K562 (cell line): ENCODE results near the gene HOXC11. TPM values are rescaled to one million over a fixed set of nuclear protein-coding genes. Genes with fewer than 3 reads are reported as not detected.
A peak's percentile ranks its signal among the peaks of the same experiment; 100 is the strongest.

Experiments
- ATAC-seq: fragments of 200-7000 bp; cut with Tn5 transposase; 3 replicates; pipeline ENCODE4 v1.9.1; 2020; ENCODE audit warnings: moderate library complexity
- BruUV-seq: library from RNA; stranded (reverse); fragments of 400-500 nt; replicated peaks from 2 replicates; lab custom pipeline; 2021; lab: Mats Ljungman, UMichigan
- CTCF ChIA-PET: fragments of 300-600 bp; formaldehyde crosslinking; extraction: SDS; loops from one replicate; lab custom pipeline; 2021; ENCODE audit warnings: low intra/inter-chr PET ratio; lab: Yijun Ruan, JAX
- POLR2A ChIA-PET: fragments of 300-600, 350-650 bp; sonication (Branson Sonifier 250); formaldehyde crosslinking; extraction: SDS; loops from one replicate; lab custom pipeline; 2021; ENCODE audit warnings: antibody characterized with exemption, inconsistent platforms; lab: Yijun Ruan, JAX
- DNase-seq, 4 experiments: peaks; one replicate each; pipeline versions ENCODE4 v3.0.0 to v3.0.0-alpha.2; 2011 to 2018; ENCODE audit warnings: low spot score in 3 of 4, mixed read lengths in 3 of 4; ENCODE audit errors: extremely low read depth in 1 of 4
- FAIRE-seq: peaks from 2 replicates; lab custom pipeline; 2011; peaks lifted over from hg19 to GRCh38; lab: Jason Lieb, UNC
- H2AFZ ChIP-seq: 2 replicates; pipeline ENCODE4 v1.6.0; 2011; ENCODE audit warnings: low read depth, low read length, control low read depth, inconsistent platforms
- H3K27ac ChIP-seq: fragments of 200-600 bp; 3 replicates; pipeline ENCODE4 v1.8.0; 2011; ENCODE audit warnings: low read depth, mild to moderate bottlenecking, control low read depth, inconsistent platforms, low read length, moderate library complexity, mixed read lengths; ENCODE audit errors: extremely low read depth
- H3K27me3 ChIP-seq, 2 experiments: fragments of 300-600 bp in 1 of 2; 2 replicates in 1 of 2; 3 replicates in 1 of 2; pipeline versions ENCODE4 v1.6.0 to v1.8.0; 2011; ENCODE audit warnings: inconsistent platforms in 2 of 2, low read length in 2 of 2, mild to moderate bottlenecking in 1 of 2, mixed read lengths in 1 of 2, moderate library complexity in 1 of 2; ENCODE audit not compliant: control insufficient read depth in 2 of 2, insufficient read depth in 2 of 2
- H3K36me3 ChIP-seq: fragments of 300-600 bp; 3 replicates; pipeline ENCODE4 v1.8.0; 2011; ENCODE audit warnings: mild to moderate bottlenecking, low read length, inconsistent platforms; ENCODE audit not compliant: control insufficient read depth, insufficient read depth
- H3K4me1 ChIP-seq, 2 experiments: fragments of 200-600 bp in 1 of 2; replicated peaks in 1 of 2; 2 replicates in 1 of 2; 3 replicates in 1 of 2; pipeline versions ENCODE4 v1.5.1 to v1.8.0; 2011; ENCODE audit warnings: inconsistent platforms in 2 of 2, low read length in 2 of 2, mild to moderate bottlenecking in 1 of 2, mixed read lengths in 1 of 2, moderate library complexity in 1 of 2; ENCODE audit not compliant: control insufficient read depth in 2 of 2, insufficient read depth in 2 of 2
- H3K4me2 ChIP-seq: 2 replicates; pipeline ENCODE4 v1.6.1; 2011; ENCODE audit warnings: low read length, control low read depth, inconsistent platforms, mixed read lengths; ENCODE audit not compliant: insufficient read depth
- H3K4me3 ChIP-seq: fragments of 200-600 bp; sonication (generic), shearing (Covaris generic); 2 replicates; pipeline ENCODE4 v1.5.1; 2016; ENCODE audit warnings: control low read depth, inconsistent platforms
- H3K79me2 ChIP-seq: fragments of 200-600 bp; 3 replicates; pipeline ENCODE4 v1.8.0; 2011; ENCODE audit warnings: low read length, inconsistent platforms; ENCODE audit not compliant: control insufficient read depth, insufficient read depth
- H3K9ac ChIP-seq, 2 experiments: 2 replicates each; pipeline versions ENCODE4 v1.6.0 to v1.6.1; 2011; ENCODE audit warnings: low read depth in 2 of 2, low read length in 2 of 2, control low read depth in 1 of 2, inconsistent platforms in 1 of 2, mild to moderate bottlenecking in 1 of 2, mixed read lengths in 1 of 2; ENCODE audit not compliant: insufficient read depth in 1 of 2
- H3K9me1 ChIP-seq: one replicate; pipeline ENCODE4 v1.6.0; 2011; ENCODE audit warnings: inconsistent platforms, mild to moderate bottlenecking, low read length, moderate library complexity; ENCODE audit not compliant: control insufficient read depth, insufficient read depth
- H3K9me3 ChIP-seq: replicated peaks from 2 replicates; pipeline ENCODE4 v1.5.1; 2011; ENCODE audit warnings: low read depth, low read length, inconsistent platforms; ENCODE audit not compliant: control insufficient read depth, insufficient read depth
- H4K20me1 ChIP-seq: replicated peaks from 2 replicates; pipeline ENCODE4 v1.6.1; 2011; ENCODE audit warnings: low read length, inconsistent platforms, mixed read lengths; ENCODE audit not compliant: control insufficient read depth, insufficient read depth
- CAMTA2 ChIP-seq: fragments of 250-450 bp; sonication (Bioruptor Pico); conservative IDR thresholded peaks from 2 replicates; pipeline ENCODE4 v1.5.1; 2022
- CBX3 ChIP-seq, 2 experiments: IDR thresholded peaks; 1 replicate in 1 of 2; 2 replicates in 1 of 2; pipeline ENCODE4 v1.6.1; 2012; ENCODE audit warnings: inconsistent platforms in 2 of 2, low read length in 2 of 2, borderline replicate concordance in 1 of 2, control low read depth in 1 of 2
- EGR1 ChIP-seq: fragments of 450-650 bp; conservative IDR thresholded peaks from 2 replicates; pipeline ENCODE4 v1.6.1; 2017; ENCODE audit warnings: mild to moderate bottlenecking
- ETV1 ChIP-seq: fragments of 450-650 bp; conservative IDR thresholded peaks from 2 replicates; pipeline ENCODE4 v1.6.1; 2016; ENCODE audit warnings: missing genetic modification characterization, control low read depth, low read depth, missing compliant biosample characterization
- MBD2 ChIP-seq: sonication (generic); IDR thresholded peaks from 2 replicates; pipeline ENCODE4 v1.6.1; 2016; ENCODE audit warnings: low read depth, borderline replicate concordance
- NFE2 ChIP-seq: IDR thresholded peaks from 2 replicates; pipeline ENCODE4 v1.6.1; 2014; ENCODE audit warnings: antibody characterized with exemption, low read depth
- NR2F6 ChIP-seq: fragments of 450-650 bp; formaldehyde crosslinking; IDR thresholded peaks from 2 replicates; pipeline ENCODE4 v1.4.0; 2020; ENCODE audit warnings: mild to moderate bottlenecking
- NRF1 ChIP-seq, 2 experiments: fragments of 450-650 bp; IDR thresholded peaks in 1 of 2; conservative IDR thresholded peaks in 1 of 2; 2 replicates each; pipeline ENCODE4 v1.6.1; 2014; ENCODE audit warnings: mild to moderate bottlenecking in 2 of 2
- NUFIP1 ChIP-seq: fragments of 450-650 bp; IDR thresholded peaks from 2 replicates; pipeline ENCODE4 v1.6.1; 2018; ENCODE audit not compliant: partially characterized antibody
- RBFOX2 ChIP-seq: fragments of 200-400 bp; formaldehyde crosslinking; IDR thresholded peaks from 2 replicates; pipeline ENCODE4 v1.6.1; 2017; ENCODE audit warnings: low read depth, mild to moderate bottlenecking, low read length, moderate library complexity
- SRF ChIP-seq, 2 experiments: fragments of 250-450, 450-650 bp in 1 of 2; sonication (Bioruptor Pico) in 1 of 2; sonication (generic) in 1 of 2; formaldehyde crosslinking; IDR thresholded peaks; 2 replicates each; pipeline versions ENCODE4 v1.5.0 to v1.5.1; 2020 to 2022; ENCODE audit warnings: mild to moderate bottlenecking in 1 of 2, missing genetic modification reagents in 1 of 2
- TCF7 ChIP-seq: sonication (generic); IDR thresholded peaks from 2 replicates; pipeline ENCODE4 v1.6.1; 2016; ENCODE audit warnings: antibody characterized with exemption, borderline replicate concordance
- ZNF133 ChIP-seq: fragments of 250-450 bp; sonication (Bioruptor Pico); IDR thresholded peaks from 2 replicates; pipeline ENCODE4 v1.4.0; 2020; ENCODE audit warnings: mild to moderate bottlenecking
- ZNF143 ChIP-seq: sonication (generic); formaldehyde crosslinking; IDR thresholded peaks from 2 replicates; pipeline ENCODE4 v1.9.0; 2022; ENCODE audit warnings: mild to moderate bottlenecking, missing genetic modification reagents
- ZNF347 ChIP-seq: fragments of 450-650 bp; formaldehyde crosslinking; IDR thresholded peaks from 2 replicates; pipeline ENCODE4 v1.4.0; 2020; ENCODE audit warnings: low read depth, mild to moderate bottlenecking, moderate library complexity
- WGBS: fragments of 100-300 bp; shearing (Covaris generic); methylation state at CpG from one replicate; pipeline ENCODE4 v1.1.6; 2016; ENCODE audit warnings: low coverage, mixed read lengths; ENCODE audit not compliant: insufficient coverage; ENCODE audit errors: missing lambda C conversion rate; 5-methylcytosine and 5-hydroxymethylcytosine counted together
- in situ Hi-C: fragments of 300-500 bp; cut with MboI; formaldehyde crosslinking; loops from 4 replicates; pipeline ENCODE4 v1.15.0; 2018; ENCODE audit warnings: inconsistent platforms, mixed read lengths
- intact Hi-C: fragments of 100-400 bp; cut with micrococcal nuclease; formaldehyde crosslinking; loops from 2 replicates; pipeline ENCODE4 v1.14.2; 2022
- polyA plus RNA-seq, 8 experiments: library from polyadenylated mRNA; depleted of rRNA in 4 of 8; stranded (reverse) in 5 of 8; unstranded in 3 of 8; fragments of >200 nt; fragmentation: Nextera tagmentation in 2 of 8; fragmentation: Illumina TruSeq in 1 of 8; extraction: Ambion mirVana in 2 of 8; extraction: Trizol in 1 of 8; gene quantifications; 2 replicates each; pipeline versions ENCODE4 v1.2.1 to v1.2.3, GENCODE V29; 2011 to 2014; ENCODE audit warnings: inconsistent platforms in 1 of 8, missing spikeins in 1 of 8
- total RNA-seq, 7 experiments: library from RNA; depleted of rRNA in 6 of 7; stranded (reverse); fragments of >200 nt in 6 of 7; fragmentation: Illumina TruSeq in 2 of 7; extraction: Trizol in 2 of 7; gene quantifications; 2 replicates each; pipeline versions ENCODE4 v1.2.1 to v1.2.3, GENCODE V29; 2011 to 2021; ENCODE audit warnings: low replicate concordance in 1 of 7
- TF ChIP-seq, protein P1 (sequence below), 2 experiments: fragments of 450-650 bp in 1 of 2; sonication (generic) in 1 of 2; formaldehyde crosslinking; conservative IDR thresholded peaks; 2 replicates each; pipeline versions ENCODE4 v1.4.0 to v1.8.1; 2020 to 2022; ENCODE audit warnings: mild to moderate bottlenecking in 1 of 2, missing genetic modification reagents in 1 of 2
- TF ChIP-seq, protein P2 (sequence below): sonication (generic); formaldehyde crosslinking; IDR thresholded peaks from 2 replicates; pipeline ENCODE4 v1.8.1; 2023; ENCODE audit warnings: mild to moderate bottlenecking, missing genetic modification reagents
- TF ChIP-seq, protein P3 (sequence below), 3 experiments: fragments of 200-800 bp in 1 of 3; sonication (Bioruptor generic) in 1 of 3; sonication (generic) in 1 of 3; formaldehyde crosslinking in 1 of 3; IDR thresholded peaks; 2 replicates each; pipeline versions ENCODE4 v1.6.1 to v1.8.0; 2016 to 2022; ENCODE audit warnings: mild to moderate bottlenecking in 2 of 3, missing compliant biosample characterization in 2 of 3, missing genetic modification characterization in 2 of 3, missing genetic modification reagents in 1 of 3

The HOXC11 gene
- total and polyA plus RNA-seq, 9 of the 15 experiments (the other 6 are each of a cell fraction or from before 2014, with no cell fraction given) = not detected

DNA sequence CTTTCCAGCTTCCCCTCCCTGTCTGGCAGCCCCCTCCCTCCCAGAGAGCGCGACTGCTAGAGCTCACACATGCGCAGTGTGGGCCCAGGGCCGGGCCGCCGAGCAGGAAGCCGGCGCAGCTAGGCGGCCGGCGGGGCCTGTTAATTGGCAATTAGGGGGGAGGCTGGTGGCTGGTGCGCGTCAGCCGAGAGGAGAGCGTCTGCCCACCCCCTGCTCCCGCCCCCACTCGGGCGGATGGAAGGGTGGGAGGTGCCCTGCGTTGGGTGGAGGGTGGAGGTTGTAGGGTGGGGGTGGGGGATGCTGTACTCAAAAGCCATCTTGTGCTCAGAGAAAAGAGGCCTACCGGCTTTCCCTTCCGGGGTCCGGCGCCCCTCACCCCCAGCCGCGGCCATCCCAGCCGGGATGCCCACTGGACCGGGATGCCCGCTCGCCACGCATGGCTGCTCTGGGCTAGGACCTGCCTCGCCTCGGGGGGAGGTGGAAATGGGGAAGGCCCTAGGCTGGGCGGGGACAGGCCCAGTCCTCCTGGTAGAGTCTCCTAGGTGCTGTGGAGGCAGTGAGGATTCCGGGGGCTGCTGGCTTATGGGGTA lies 45.0 kb downstream of the HOXC11 start:
- intact Hi-C loops = loop anchor here (10.0 kb wide), 1 partner anchor 277 kb away; no protein-coding TSS in a partner anchor
- DNase-seq (peak; percentile 95 to 98 (median 98)), FAIRE-seq (peak; percentile 77), ATAC-seq (peak; percentile 88)
- POLR2A ChIA-PET = interaction anchor here (0.5 to 2.1 kb wide), 12 partner anchors 8 to 353 kb away, joined by 3 to 10 read pairs (median 4); partner anchors contain the start of genes HOXC5, HOXC6 and HOXC8
- H2AFZ ChIP-seq = peak overlapping the region; percentile 97
- H3K9me1 ChIP-seq = no peaks in the 10 kb centered on the region
- CTCF ChIA-PET = interaction anchor here (1.0 kb wide), 1 partner anchor 12 kb away, joined by 3 read pairs; no protein-coding TSS in a partner anchor
- H3K4me2 ChIP-seq = peak overlapping the region; percentile 91
- peak overlapping the region; percentile 60 for H3K4me3 ChIP-seq
- no peaks in the 10 kb centered on the region for H4K20me1 ChIP-seq
- H3K27ac ChIP-seq = peak overlapping the region; percentile 86
- peak overlapping the region; percentile 82 to 98 for H3K9ac ChIP-seq
- H3K79me2 ChIP-seq = peaks cover 3% of the 10 kb centered on the region; the same call in 2 of the 3 replicates
- in situ Hi-C loops = no loop called here
- H3K9me3 ChIP-seq = no peaks in the 10 kb centered on the region
- H3K4me1 ChIP-seq = peaks cover 10 to 47% of the 10 kb centered on the region in 2 experiments
- no peaks in the 10 kb centered on the region for H3K36me3 ChIP-seq
- no peaks in the 10 kb centered on the region for H3K27me3 ChIP-seq
- WGBS = 2% methylated on average over 17 of the region's 34 CpGs
- BruUV-seq = no TSS peak
- TF ChIP-seq CBX3 (IDR thresholded peaks at IDR 0.05; ENCODE audit: borderline replicate concordance in 1 of 2, low read length in 2 of 2) (no peak), ETV1 (tag) (peak; percentile 61; the same call in 1 of the 2 replicates), CAMTA2 (CRISPR knock-in tag) (no peak), NRF1 (conservative IDR thresholded peaks at IDR 0.05 in 1 of 2, IDR thresholded peaks at IDR 0.05 in 1 of 2) (peak; percentile 96), ZNF143 (CRISPR knock-in tag) (no peak), MBD2 (no peak), ZNF133 (CRISPR knock-in tag) (no peak), NFE2 (no peak), EGR1 (peak; percentile 95), TCF7 (no peak), NUFIP1 (no peak), RBFOX2 (peak; percentile 91), ZNF347 (CRISPR knock-in tag) (no peak), SRF (CRISPR knock-in tag; IDR thresholded peaks at IDR 0.05) (peak in 1 of 2 experiments; percentile 15; a peak in 1 of 4 replicates), NR2F6 (no peak)
- TF ChIP-seq, protein P1, sequence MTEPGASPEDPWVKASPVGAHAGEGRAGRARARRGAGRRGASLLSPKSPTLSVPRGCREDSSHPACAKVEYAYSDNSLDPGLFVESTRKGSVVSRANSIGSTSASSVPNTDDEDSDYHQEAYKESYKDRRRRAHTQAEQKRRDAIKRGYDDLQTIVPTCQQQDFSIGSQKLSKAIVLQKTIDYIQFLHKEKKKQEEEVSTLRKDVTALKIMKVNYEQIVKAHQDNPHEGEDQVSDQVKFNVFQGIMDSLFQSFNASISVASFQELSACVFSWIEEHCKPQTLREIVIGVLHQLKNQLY (CRISPR knock-in tag; conservative IDR thresholded peaks at IDR 0.05) = no peak
- TF ChIP-seq, protein P2, sequence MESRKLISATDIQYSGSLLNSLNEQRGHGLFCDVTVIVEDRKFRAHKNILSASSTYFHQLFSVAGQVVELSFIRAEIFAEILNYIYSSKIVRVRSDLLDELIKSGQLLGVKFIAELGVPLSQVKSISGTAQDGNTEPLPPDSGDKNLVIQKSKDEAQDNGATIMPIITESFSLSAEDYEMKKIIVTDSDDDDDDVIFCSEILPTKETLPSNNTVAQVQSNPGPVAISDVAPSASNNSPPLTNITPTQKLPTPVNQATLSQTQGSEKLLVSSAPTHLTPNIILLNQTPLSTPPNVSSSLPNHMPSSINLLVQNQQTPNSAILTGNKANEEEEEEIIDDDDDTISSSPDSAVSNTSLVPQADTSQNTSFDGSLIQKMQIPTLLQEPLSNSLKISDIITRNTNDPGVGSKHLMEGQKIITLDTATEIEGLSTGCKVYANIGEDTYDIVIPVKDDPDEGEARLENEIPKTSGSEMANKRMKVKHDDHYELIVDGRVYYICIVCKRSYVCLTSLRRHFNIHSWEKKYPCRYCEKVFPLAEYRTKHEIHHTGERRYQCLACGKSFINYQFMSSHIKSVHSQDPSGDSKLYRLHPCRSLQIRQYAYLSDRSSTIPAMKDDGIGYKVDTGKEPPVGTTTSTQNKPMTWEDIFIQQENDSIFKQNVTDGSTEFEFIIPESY (CRISPR knock-in tag) = no peak
- TF ChIP-seq, protein P3, sequence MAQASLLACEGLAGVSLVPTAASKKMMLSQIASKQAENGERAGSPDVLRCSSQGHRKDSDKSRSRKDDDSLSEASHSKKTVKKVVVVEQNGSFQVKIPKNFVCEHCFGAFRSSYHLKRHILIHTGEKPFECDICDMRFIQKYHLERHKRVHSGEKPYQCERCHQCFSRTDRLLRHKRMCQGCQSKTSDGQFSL (CRISPR knock-in tag; IDR thresholded peaks at IDR 0.05) = peak; percentile 72
- TF ChIP-seq, protein P3 (tag; IDR thresholded peaks at IDR 0.05) = peak in 1 of 2 experiments; percentile 82; a peak in 1 of 4 replicates
